ENCODE data around the gene HSDL2.

The HSDL2 gene

DNA sequence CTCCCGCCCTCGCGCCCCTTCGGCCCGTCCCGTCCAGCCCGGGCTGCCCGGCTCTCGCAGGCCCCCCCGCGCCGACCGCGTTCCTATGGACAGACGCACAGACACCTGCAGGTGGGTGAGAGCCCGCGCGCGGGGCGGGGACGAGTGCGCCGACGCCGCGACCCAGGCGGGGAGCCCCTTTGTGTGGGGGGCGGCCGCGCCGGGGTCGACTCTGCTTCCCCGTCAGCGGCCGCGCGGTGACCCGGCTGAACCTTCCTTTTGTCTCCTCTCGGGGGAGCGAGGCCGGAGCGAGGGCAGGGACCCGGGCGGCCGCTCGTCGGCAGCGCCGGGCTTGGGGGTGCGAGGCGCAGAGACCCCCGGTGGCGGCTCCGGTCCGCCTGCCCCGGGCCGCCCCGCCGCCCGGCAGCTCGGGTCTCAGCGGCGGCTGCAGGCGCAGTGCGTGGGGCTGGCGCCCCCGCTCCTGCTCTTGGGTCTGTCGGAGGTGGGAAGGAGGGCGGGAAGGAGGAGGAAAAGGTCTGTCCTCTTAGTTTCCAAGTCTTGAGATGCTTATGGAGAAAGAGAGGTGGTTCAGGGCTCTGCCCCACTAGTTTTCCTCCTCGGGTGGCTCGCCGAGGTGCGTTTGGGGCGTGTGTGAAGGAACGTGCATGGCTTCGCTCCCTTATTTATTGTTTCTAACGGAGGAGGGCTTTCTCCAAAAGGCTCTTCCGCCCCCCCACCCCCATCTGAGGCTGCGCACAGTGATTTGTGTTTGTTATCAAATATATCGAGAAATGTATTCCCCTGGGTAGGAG, 107.3 kb downstream of the HSDL2 start:
- TF ChIP-seq, protein P1, sequence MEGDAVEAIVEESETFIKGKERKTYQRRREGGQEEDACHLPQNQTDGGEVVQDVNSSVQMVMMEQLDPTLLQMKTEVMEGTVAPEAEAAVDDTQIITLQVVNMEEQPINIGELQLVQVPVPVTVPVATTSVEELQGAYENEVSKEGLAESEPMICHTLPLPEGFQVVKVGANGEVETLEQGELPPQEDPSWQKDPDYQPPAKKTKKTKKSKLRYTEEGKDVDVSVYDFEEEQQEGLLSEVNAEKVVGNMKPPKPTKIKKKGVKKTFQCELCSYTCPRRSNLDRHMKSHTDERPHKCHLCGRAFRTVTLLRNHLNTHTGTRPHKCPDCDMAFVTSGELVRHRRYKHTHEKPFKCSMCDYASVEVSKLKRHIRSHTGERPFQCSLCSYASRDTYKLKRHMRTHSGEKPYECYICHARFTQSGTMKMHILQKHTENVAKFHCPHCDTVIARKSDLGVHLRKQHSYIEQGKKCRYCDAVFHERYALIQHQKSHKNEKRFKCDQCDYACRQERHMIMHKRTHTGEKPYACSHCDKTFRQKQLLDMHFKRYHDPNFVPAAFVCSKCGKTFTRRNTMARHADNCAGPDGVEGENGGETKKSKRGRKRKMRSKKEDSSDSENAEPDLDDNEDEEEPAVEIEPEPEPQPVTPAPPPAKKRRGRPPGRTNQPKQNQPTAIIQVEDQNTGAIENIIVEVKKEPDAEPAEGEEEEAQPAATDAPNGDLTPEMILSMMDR (IDR thresholded peaks at IDR 0.05; ENCODE audit: low read length, missing control alignments), result no peak
- H3K4me3 ChIP-seq (replicated peaks; ENCODE audit: low read depth, low read length), result peak overlapping the region; percentile 64
- peak; percentile 39 for DNase-seq (ENCODE audit: low read depth)

DNA sequence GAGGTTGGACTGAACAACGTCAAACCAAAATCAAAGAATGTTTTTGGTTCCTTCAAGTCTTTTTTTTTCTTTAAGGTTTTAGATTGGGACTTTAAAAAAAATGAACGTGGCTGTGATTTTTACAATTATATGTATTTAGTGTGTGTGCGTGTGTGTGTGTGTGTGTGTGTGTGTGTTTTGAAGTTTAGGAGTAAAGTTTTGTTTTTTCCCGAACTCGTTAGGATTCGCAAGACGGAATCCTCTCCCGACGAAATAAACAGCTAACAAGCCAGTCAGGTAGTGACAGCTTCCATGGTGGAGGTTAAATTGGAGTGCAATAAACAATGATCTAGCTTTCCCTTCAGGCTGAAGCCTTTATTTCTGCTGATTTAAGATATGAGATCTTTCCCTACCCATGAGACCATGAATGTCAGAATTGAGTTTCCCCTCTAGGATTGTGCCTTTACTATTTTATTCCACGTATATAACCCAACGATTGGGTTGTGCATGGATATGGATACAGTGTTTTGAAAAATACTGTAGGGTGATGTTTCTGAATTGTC, 108.0 kb downstream of the HSDL2 start:
- no peak for DNase-seq (ENCODE audit: low read depth)
- TF ChIP-seq, protein P1 (IDR thresholded peaks at IDR 0.05; ENCODE audit: low read length, missing control alignments), result no peak
- H3K4me3 ChIP-seq (replicated peaks; ENCODE audit: low read depth, low read length), result peak overlapping the region; percentile 64

DNA sequence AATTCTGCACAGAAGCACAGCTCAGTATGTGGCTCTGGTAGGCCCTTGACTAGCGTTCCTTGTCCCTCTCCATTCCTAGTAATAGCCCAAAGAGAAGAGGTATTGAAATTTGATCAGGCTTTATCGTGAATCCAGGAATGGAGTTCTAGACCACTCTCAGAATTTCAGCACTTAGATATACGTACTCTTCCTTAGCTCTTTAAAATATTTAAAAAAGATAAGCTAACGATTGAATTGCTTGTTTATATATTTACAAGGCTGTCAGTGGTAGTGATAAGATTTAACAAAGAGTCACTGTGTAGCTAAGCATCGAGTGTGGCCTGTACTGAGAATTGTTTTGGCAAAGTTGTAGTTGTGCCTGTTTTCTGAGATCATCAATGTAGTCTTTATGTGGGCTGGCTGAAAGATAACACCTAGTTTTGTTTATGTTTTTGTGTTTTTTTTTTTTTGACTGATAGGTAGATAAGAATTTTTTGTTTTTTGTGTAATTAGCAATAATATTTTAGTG, 109.2 kb downstream of the HSDL2 start:
- H3K4me3 ChIP-seq (replicated peaks; ENCODE audit: low read depth, low read length), result no peak overlapping the region
- TF ChIP-seq, protein P1 (IDR thresholded peaks at IDR 0.05; ENCODE audit: low read length, missing control alignments), result no peak
- no peak for DNase-seq (ENCODE audit: low read depth)

DNA sequence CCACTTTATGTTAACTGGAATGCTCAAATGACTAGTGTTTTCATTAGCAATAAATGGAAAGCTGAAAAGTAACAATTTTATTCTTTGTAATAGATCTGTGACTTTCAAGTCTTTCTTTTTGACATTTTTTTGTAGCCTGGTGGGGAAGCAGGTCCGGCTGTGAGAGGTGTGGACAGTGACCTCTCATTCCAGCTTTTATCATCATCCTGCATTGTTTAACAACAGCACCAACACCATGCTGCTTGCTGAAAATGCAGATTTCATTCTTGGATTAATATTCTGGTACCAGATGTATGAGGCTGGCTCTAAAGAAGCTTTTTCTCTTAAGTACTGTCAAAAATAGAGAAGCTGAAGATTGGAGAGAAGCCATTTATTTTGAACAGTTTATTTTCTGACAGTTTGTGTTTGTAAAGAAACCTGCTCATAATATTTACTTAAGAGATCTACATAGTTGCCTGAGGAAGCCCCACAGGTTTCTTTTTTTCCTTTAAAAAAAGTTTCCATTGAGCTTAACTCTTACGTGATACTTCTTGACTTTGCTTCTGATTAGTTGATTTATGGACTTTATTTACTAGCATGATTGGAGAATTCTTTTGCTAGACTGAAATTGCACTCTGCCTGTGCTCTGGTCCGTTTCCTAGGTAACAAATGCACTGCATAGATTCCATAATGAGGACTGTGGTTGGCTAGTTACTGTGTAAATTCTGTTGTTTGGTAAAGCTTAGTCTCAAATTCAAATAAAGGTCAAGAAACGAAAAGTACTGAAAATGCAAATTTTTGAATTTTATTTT, 110.2 kb downstream of the HSDL2 start:
- TF ChIP-seq, protein P1 (IDR thresholded peaks at IDR 0.05; ENCODE audit: low read length, missing control alignments), result no peak
- H3K4me3 ChIP-seq (replicated peaks; ENCODE audit: low read depth, low read length), result no peak overlapping the region
- DNase-seq (ENCODE audit: low read depth), result no peak

DNA sequence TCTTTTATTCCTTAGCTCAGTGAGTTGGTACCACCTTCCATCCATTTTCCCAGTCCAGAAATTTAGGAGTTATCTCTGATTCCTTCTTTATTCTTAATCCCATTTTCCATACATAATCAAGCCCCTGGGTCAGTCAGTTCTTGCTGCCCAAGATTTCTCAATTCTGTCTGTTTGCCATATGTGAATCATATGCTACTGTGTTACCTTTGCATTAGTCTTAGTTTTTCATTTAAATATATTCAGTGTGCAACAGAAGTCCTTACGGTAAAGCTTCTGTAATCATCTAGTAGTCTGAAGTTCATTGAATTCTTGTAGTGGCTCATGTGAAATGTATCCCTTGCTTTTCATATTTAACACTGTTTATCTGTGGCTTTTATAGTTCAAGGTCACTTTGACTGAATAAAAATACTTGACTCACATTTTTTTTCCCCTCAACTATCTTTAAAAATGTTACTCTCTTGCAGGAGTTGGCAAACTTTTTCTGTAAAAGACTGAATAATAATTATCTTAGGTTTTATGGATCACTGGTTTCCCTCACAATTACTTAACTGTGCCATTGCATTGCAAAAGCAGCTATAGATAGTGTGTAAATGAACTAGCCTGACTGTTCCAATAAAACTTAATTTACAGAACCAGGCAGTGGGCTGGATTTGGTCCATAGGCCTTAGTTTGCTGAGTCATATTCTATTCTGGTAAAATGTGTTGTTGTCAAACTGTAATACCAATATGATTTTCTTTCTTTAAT, 113.7 kb downstream of the HSDL2 start:
- no peak for DNase-seq (ENCODE audit: low read depth)
- TF ChIP-seq, protein P1 (IDR thresholded peaks at IDR 0.05; ENCODE audit: low read length, missing control alignments), result no peak

DNA sequence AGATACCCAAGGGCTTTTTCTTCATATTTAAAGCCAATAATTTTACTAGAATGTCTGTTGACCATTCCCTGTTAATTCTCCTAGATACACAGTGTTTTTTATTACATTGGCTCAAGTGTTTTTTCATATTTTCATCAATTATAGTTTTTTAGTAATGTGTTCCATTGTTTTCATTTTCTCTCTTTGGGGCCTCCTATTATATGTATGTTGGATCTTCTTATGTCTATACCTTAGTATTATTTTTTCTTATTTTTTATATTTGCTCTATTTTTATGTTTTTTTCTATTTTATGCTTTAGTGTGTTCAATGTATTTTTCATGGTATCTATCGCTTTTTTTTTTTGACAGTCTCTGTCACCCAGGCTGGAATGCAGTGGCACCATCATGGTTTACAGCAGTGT, 114.2 kb downstream of the HSDL2 start:
- DNase-seq (ENCODE audit: low read depth), result no peak
- H3K4me3 ChIP-seq (replicated peaks; ENCODE audit: low read depth, low read length), result no peak overlapping the region
- TF ChIP-seq, protein P1 (IDR thresholded peaks at IDR 0.05; ENCODE audit: low read length, missing control alignments), result no peak

More for the DNA sequence above, 113.7 kb downstream of the HSDL2 start:
- H3K4me3 ChIP-seq (replicated peaks; ENCODE audit: low read depth, low read length), result no peak overlapping the region

Data from fibroblast of pulmonary artery (primary cell).